GM08714 (cell line): ENCODE results near the gene UGT1A8.

Experiments
- H3K4me3 ChIP-seq: fragments of 200-500 bp; sonication (Bioruptor generic); 2 replicates; pipeline ENCODE4 v1.5.1; 2014; ENCODE audit warnings: mild to moderate bottlenecking, low read length, inconsistent platforms
- ZNF274 ChIP-seq: IDR thresholded peaks from 2 replicates; pipeline ENCODE4 v1.6.1; 2012; ENCODE audit warnings: mild to moderate bottlenecking, low read depth, low read length

The UGT1A8 gene

GRCh38 chr2:233663911-233664310 is 46.5 kb downstream of the UGT1A8 start:
- no peak overlapping the region for H3K4me3 ChIP-seq
- TF ChIP-seq ZNF274 = no peak

DNA sequence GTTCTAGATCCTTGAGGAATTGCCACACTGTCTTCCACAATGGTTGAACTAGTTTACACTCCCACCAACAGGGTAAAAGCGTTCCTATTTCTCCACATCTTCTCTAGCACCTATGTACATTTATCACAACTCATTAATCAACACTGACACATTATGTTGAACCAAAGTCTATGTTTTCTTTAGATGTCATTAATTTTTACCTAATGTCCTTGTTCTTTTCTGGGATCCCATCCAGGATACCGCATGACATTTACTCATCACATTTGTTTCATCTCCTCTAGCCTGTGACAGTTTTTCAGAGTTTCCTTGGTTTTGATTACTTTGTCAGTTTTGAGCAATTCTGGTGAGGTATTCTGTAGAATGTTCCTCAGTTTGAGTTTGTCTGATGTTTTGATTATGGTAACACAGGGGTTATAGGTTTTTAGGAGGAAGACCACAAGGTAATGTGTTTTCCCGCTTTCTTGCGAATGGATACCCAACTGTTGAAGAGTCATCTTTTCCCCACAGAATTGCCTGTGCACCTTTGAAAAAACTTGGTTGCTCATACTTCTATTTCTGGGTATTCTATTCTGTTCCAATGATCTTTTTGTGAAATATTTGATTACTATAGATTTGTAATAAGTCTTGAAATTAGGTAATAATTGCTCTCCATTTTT is 51.3 kb downstream of the UGT1A8 start:
- no peak overlapping the region for H3K4me3 ChIP-seq
- TF ChIP-seq ZNF274 = no peak

DNA sequence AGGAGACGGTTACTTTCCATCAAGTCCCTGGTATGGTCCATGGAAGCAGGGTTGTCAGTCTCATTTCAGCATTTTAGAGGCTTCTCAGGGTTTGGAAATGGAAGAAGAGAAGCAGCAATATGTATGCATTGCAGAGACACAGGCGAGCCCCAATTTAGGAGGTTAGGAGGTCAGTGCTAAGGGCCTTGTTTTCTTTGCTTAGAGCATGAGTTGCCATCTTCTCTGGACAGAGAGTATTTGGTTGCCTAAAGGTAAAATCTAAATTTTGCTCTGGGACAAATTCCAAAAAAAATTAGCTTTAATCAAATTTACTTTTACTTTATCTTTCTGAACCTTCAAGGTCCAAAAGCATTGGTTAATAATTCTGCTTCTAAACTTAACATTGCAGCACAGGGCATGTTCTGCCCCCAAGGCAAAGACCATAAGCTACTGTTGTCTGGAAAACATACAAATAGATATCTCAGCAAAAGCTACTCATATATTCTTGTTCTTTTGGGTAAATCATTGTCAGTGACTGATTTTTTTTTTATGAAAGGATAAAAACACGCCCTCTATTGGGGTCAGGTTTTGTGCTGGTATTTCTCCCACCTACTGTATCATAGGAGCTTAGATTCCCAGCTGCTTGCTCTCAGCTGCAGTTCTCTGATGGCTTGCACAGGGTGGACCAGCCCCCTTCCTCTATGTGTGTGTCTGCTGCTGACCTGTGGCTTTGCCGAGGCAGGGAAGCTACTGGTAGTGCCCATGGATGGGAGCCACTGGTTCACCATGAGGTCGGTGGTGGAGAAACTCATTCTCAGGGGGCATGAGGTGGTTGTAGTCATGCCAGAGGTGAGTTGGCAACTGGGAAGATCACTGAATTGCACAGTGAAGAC is 54.1 kb downstream of the UGT1A8 start, which contains the start of gene UGT1A9:
Gene UGT1A9, plus strand, starts transcription at position 609 of the 872 bp plus-strand sequence. Its CDS starts 37 bp downstream, at position 646.
- H3K4me3 ChIP-seq = no peak within 1 kb of the TSS
- TF ChIP-seq ZNF274 = no peak

DNA sequence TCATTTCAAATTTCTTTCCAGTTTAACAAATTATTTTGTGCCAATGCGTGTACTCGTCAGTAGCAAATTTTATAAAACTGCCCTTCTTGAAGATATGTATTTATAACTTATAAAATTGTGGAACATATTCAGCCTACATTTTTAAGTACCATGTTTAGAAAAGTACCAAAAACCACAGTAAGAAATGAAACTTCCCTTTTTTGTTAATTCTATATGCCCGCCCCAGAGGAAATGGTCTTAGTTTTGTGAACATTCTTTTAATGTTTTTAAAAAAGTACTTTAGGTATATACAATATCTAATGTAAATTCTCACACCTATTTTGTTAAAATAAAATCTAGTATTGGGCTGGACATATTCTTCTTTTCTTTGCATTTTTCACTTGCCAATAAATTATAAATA is 55.5 kb downstream of the UGT1A8 start:
- TF ChIP-seq ZNF274 = no peak
- H3K4me3 ChIP-seq = no peak overlapping the region

DNA sequence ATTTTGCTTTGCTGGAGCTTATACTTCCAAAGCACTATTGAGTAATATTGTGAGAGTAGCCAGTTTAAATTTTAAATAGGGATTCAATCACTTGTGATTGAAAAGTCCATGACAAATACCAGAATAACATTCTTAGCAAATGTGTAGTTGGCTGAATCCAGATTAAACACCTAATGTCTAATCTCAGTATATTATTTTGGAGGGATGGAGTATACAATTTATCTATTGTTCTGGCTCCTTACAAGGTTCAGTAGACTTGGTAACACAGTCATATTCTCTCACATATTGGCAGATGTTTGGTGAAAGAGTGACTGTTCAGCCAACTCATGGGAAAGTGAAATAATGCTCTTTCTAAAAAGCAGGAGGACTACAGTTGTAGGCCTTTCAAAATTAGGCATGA is 56.5 kb downstream of the UGT1A8 start:
- no peak overlapping the region for H3K4me3 ChIP-seq
- no peak for TF ChIP-seq ZNF274

DNA sequence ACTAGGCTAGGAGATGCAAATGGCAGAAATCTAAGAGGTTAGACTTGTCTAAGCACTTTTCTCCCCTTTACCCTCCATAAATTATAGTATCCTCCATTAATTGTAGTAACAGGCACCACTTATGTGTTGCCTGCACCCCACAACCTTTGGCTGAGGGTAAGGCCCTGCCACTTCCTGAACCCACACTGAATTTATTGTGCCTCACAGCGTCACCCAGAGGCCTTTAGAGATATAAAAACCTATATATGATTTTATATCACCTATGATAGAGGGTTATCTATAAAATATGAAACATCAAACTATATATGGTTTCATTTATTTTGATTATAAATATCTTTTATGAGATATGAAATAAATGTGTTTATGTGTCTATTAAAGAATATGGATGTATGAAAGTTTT is 56.9 kb downstream of the UGT1A8 start:
- no peak overlapping the region for H3K4me3 ChIP-seq
- no peak for TF ChIP-seq ZNF274

GRCh38 chr2:233674995-233675394 is 57.6 kb downstream of the UGT1A8 start:
- no peak overlapping the region for H3K4me3 ChIP-seq
- no peak for TF ChIP-seq ZNF274

DNA sequence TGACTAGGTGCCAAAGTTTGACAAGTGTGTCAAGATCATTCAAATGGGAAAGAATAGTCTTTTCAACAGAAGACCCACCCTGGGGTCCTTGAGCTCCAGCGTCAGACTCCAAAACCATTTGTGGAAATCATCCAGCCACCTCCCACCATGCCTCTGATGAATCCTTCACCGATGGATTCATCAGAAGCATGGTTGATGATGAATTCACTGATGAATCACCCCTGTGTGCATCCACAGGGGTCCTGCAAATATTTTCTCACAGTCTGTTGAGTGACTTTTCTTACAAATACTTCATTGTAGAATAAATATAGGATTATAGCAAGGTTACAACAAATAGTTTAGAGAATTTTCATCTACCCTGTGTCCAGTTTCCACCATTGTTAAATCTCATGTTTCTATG is 58.6 kb downstream of the UGT1A8 start:
- no peak overlapping the region for H3K4me3 ChIP-seq
- TF ChIP-seq ZNF274 = no peak

GRCh38 chr2:233679196-233679595 is 61.8 kb downstream of the UGT1A8 start:
- H3K4me3 ChIP-seq = no peak overlapping the region

DNA sequence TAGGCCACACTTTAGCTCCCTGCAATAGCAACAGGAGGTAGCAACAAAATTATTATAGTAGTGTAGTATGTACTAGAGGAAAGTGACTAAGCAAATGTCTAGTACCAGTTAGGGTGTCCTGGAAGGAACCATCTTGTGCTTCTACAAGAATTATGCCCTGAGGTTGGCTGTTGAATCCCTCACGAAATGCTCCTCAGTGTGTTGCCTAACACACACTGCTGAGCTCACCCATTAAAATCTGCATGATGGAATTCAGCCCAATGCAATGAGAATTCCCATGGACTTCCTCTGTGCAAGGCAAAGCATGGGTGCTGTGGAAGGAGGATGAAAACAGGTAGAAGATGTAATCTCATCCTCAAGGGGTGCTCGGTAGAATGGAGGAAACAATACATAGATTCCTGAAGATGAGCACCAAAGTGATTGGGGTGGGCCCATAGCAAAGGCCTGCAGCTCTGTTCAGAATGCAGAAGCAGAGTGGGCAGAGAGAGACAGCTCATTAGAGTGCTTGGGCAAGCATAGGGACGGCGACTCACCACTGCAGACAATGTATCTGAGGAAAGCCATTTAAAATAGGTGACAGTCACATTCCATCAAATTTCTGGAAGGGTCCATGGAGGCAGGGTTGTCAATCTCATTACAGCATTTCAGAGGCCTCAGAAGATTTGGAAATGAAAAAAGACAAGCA is 63.1 kb downstream of the UGT1A8 start:
- no peak for TF ChIP-seq ZNF274
- no peak overlapping the region for H3K4me3 ChIP-seq

More at GRCh38 chr2:233679196-233679595, 61.8 kb downstream of the UGT1A8 start:
- no peak for TF ChIP-seq ZNF274

GRCh38 chr2:233681521-233682099 is 64.2 kb downstream of the UGT1A8 start, which contains the start of gene UGT1A7:
Gene UGT1A7, plus strand, starts transcription at chr2:233681901. Its CDS starts 37 bp downstream, at chr2:233681938.
- no peak within 1 kb of the TSS for H3K4me3 ChIP-seq
- no peak for TF ChIP-seq ZNF274

DNA sequence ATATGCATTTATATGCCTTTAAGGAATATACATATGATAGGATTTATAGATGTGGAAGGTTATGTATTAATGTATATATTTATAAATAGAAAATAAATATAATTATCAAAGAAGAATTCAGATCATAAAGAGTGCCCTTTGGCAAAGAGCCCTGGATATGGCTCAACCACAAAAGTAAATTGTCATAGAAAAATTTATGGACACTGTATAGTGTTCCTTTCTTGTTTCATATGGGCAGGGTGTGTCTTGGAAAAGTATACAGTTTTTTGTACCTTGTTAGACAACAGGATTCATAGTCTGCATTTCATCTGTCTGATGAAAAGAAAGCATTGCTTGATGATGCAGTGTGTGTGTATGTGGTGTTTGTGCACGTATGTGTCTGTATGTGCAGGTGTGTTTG is 67.2 kb downstream of the UGT1A8 start:
- TF ChIP-seq ZNF274 = no peak
- H3K4me3 ChIP-seq = no peak overlapping the region

GRCh38 chr2:233686928-233687327 is 69.5 kb downstream of the UGT1A8 start:
- TF ChIP-seq ZNF274 = no peak
- no peak overlapping the region for H3K4me3 ChIP-seq

DNA sequence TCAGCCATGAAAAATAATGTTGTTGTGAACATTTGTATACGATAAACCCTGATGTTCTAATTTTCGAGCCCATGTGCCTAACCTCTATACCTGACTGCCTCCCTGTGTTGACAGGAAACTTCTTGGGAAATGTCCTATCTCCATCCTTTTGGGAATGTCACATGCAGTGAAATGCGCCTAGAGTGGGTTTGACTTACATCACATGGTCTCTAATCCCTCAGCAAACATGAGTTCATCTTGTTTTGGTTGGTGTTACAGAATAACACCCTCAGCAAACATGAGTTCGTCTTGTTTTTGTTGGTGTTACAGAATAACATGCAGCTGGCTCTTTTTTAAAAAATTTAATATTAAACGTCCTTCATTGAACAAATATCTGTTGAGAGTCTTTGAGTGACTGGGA is 70.9 kb downstream of the UGT1A8 start:
- no peak for TF ChIP-seq ZNF274
- H3K4me3 ChIP-seq = no peak overlapping the region
